Suprapubic skin (tissue), 4 donors: ENCODE data around the gene RAB11B. TPM values are rescaled to one million over a fixed set of nuclear protein-coding genes. Genes with fewer than 3 reads are reported as not detected.

Source experiments
- DNase-seq, 2 donors: peaks; one replicate each; pipeline ENCODE4 v3.0.0-alpha.2; 2019; ENCODE audit warnings: low spot score in 2 of 2
- H3K27ac ChIP-seq: fragments of 200-600 bp; sonication (generic); one replicate; pipeline ENCODE4 v1.5.1; 2019
- H3K27me3 ChIP-seq: fragments of 200-600 bp; sonication (generic); one replicate; pipeline ENCODE4 v1.5.1; 2019
- H3K36me3 ChIP-seq: fragments of 200-600 bp; sonication (generic); one replicate; pipeline ENCODE4 v1.5.1; 2019
- H3K4me1 ChIP-seq: fragments of 200-600 bp; sonication (generic); one replicate; pipeline ENCODE4 v1.5.1; 2019
- H3K4me3 ChIP-seq: fragments of 200-600 bp; sonication (generic); one replicate; pipeline ENCODE4 v1.5.1; 2019; ENCODE audit warnings: mild to moderate bottlenecking
- H3K9me3 ChIP-seq: fragments of 200-600 bp; sonication (generic); one replicate; pipeline ENCODE4 v1.5.1; 2019
- EP300 ChIP-seq: sonication (generic); formaldehyde crosslinking; IDR thresholded peaks from one replicate; pipeline ENCODE4 v1.6.1; 2017; ENCODE audit warnings: antibody characterized with exemption
- POLR2A ChIP-seq, 2 donors: fragments of 450-650 bp; IDR thresholded peaks; one replicate each; pipeline ENCODE4 v1.6.1; 2017; ENCODE audit warnings: antibody characterized with exemption in 2 of 2, mild to moderate bottlenecking in 2 of 2, moderate library complexity in 2 of 2
- POLR2AphosphoS5 ChIP-seq, 3 donors: sonication (generic); formaldehyde crosslinking; IDR thresholded peaks; one replicate each; pipeline ENCODE4 v1.6.1; 2017; ENCODE audit warnings: antibody characterized with exemption in 3 of 3
- whole genome bisulfite sequencing: methylation state at CpG from one replicate; pipeline ENCODE4 v1.1.5; 2018; 5-methylcytosine and 5-hydroxymethylcytosine counted together
- total RNA-seq, 4 donors: library from RNA; depleted of rRNA; stranded (reverse); fragments of >200 nt; gene quantifications; one replicate each; pipeline ENCODE4 v1.1.0, GENCODE V29; 2016
- TF ChIP-seq, protein P1 (sequence below), 2 donors: fragments of 200-600 bp in 1 of 2; fragments of 450-650 bp in 1 of 2; sonication (generic) in 1 of 2; IDR thresholded peaks; one replicate each; pipeline ENCODE4 v1.5.1; 2016 to 2019; ENCODE audit warnings: antibody characterized with exemption in 2 of 2, mild to moderate bottlenecking in 1 of 2, moderate library complexity in 1 of 2

RAB11B gene
- total RNA-seq, 4 donors from 2014 or later = 44.8 to 104 (median 57.8) TPM

DNA sequence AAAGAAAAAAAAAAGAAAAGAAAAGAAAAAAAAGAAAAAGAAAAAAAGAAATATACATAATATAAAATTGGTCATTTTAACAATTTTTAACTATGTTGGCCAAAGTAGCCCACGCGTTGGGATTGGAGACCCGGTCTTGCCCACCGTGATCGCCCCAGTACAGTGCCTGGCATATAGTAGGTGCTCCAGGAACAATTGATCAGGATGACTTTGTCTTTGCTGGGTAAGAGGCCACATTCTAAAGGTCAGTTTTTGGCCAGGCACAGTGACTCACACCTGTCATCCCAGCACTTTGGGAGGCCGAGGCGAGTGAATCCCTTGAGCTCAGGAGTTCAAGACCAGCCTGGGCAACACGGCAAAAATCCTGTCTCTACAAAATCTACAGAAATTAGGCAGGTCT lies 30.0 kb upstream of the RAB11B start:
- H3K4me3 ChIP-seq = no peak overlapping the region
- TF ChIP-seq POLR2AphosphoS5 (IDR thresholded peaks at IDR 0.05) (no peak), EP300 (no peak), POLR2A (IDR thresholded peaks at IDR 0.05) (no peak)
- TF ChIP-seq, protein P1, sequence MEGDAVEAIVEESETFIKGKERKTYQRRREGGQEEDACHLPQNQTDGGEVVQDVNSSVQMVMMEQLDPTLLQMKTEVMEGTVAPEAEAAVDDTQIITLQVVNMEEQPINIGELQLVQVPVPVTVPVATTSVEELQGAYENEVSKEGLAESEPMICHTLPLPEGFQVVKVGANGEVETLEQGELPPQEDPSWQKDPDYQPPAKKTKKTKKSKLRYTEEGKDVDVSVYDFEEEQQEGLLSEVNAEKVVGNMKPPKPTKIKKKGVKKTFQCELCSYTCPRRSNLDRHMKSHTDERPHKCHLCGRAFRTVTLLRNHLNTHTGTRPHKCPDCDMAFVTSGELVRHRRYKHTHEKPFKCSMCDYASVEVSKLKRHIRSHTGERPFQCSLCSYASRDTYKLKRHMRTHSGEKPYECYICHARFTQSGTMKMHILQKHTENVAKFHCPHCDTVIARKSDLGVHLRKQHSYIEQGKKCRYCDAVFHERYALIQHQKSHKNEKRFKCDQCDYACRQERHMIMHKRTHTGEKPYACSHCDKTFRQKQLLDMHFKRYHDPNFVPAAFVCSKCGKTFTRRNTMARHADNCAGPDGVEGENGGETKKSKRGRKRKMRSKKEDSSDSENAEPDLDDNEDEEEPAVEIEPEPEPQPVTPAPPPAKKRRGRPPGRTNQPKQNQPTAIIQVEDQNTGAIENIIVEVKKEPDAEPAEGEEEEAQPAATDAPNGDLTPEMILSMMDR (IDR thresholded peaks at IDR 0.05) = no peak
- WGBS = 85% methylated on average over 8 of the region's 8 CpGs

DNA sequence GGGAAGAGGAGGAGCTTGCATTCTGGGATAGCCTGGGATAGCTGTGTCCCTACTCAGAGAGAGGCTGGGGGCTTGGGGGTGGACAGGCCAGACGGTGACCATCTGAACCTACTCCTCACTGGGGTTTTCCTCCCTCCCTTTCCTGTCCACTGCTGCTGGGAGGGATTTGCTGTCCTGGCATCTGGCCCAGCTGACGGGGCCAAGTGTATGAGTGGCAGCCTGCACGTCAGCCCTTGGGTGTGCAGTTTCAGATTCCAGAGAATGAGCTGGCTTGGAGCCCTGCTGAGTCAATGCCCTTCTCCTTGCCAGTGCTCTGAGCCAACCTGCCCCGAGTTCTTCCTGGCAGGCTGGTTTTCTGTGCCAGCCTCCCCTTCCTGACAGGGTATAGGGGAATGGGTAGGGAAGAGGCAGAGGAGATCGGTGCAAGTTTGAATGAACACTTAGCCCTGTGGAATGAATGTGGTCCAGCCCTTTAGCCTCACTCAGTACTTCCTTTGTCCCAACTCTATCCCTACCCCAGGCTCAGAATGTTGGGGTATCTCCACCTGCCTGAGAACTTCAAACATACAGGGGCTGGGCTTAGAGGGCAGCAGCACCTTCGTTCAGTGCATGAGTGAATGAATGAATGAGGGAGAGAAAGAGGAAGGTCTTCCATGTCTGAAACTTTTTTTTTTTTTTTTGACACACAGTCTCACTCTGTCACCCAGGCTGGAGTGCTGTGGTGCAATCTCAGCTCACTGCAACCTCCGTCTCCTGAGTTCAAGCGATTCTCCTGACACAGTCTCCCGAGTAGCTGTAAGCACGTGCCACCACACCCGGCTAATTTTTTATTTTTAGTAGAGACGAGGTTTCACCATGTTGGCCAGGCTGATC lies 28.0 kb upstream of the RAB11B start:
- peak; percentile 96 to 97 for DNase-seq
- peak overlapping the region; percentile 72 for H3K4me3 ChIP-seq
- no peaks in the 10 kb centered on the region for H3K36me3 ChIP-seq
- peak overlapping the region; percentile 89 for H3K27ac ChIP-seq
- peaks cover 61% of the 10 kb centered on the region for H3K4me1 ChIP-seq
- 21% methylated on average over 12 of the region's 12 CpGs for WGBS
- TF ChIP-seq POLR2A (IDR thresholded peaks at IDR 0.05) (no peak), POLR2AphosphoS5 (IDR thresholded peaks at IDR 0.05) (peak; percentile 78 to 91 (median 86)), EP300 (no peak)
- TF ChIP-seq, protein P1 (IDR thresholded peaks at IDR 0.05) = no peak
- H3K27me3 ChIP-seq = no peaks in the 10 kb centered on the region
- H3K9me3 ChIP-seq = no peaks in the 10 kb centered on the region

More for the DNA sequence above, 30.0 kb upstream of the RAB11B start:
- Histone ChIP-seq H3K27me3 (no peaks in the 10 kb centered on the region), H3K4me1 (peaks cover 48% of the 10 kb centered on the region), H3K36me3 (no peaks in the 10 kb centered on the region), H3K9me3 (no peaks in the 10 kb centered on the region), H3K27ac (no peak overlapping the region)
- no peak for DNase-seq

DNA sequence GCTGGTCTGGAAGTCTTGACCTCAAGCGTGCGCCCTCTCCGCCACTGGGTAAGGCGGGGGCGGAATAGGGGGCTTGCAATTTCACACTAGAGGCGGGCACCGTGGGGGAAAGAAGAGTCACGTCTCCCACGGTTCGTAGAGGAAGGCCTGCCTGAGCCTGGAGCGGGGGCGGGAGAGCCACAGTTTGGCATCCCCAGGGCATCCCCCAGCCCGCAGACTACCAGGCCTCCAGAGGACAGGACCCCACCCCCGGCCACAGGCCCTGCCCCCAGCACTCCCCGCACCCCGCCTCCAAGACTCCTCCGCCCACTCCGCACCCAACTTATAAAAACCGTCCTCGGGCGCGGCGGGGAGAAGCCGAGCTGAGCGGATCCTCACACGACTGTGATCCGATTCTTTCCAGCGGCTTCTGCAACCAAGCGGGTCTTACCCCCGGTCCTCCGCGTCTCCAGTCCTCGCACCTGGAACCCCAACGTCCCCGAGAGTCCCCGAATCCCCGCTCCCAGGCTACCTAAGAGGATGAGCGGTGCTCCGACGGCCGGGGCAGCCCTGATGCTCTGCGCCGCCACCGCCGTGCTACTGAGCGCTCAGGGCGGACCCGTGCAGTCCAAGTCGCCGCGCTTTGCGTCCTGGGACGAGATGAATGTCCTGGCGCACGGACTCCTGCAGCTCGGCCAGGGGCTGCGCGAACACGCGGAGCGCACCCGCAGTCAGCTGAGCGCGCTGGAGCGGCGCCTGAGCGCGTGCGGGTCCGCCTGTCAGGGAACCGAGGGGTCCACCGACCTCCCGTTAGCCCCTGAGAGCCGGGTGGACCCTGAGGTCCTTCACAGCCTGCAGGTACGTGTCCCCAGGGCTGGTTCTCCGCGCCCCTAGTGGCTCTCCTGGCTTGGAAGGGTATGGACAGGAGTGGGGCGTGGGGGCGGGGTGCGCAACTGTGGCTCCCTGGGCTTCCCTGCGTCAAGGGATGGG lies 26.1 kb upstream of the RAB11B start, which contains the start of gene ANGPTL4:
TSS of gene ANGPTL4 (plus strand) at position 353 of the 969 bp plus-strand sequence. CDS start at position 520, 167 bp downstream.
- Histone ChIP-seq H3K4me1 (peaks cover 80% of the 10 kb centered on the region), H3K36me3 (peaks cover 6% of the 10 kb centered on the region), H3K27ac (peak within 1 kb of the TSS; percentile 89), H3K9me3 (no peaks in the 10 kb centered on the region), H3K27me3 (no peaks in the 10 kb centered on the region), H3K4me3 (peak within 1 kb of the TSS; percentile 72)
- peak; percentile 90 to 92 for DNase-seq
- TF ChIP-seq EP300 (no peak), POLR2A (IDR thresholded peaks at IDR 0.05) (peak in 1 of 2 donors; percentile 72)
- 3% methylated on average over 38 of the region's 81 CpGs for WGBS

DNA sequence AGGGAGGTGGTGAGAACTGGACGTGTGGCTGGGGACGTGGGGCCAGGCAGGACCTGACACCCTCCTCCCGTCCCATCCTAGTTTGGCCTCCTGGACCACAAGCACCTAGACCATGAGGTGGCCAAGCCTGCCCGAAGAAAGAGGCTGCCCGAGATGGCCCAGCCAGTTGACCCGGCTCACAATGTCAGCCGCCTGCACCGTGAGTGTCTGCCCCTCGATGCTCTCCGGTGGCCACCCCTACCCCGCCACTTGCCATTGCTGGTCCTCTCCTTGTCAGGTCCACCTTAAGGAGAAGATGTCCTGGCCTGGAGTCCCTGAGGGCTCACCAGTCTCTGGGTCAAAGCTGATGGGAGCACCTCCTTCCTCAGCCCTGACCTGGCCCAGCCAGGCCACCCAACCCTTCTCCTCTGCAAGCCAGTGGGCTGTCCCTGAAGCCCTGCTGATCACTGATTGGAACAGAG lies 24.0 kb upstream of the RAB11B start:
- Histone ChIP-seq H3K27ac (no peak overlapping the region), H3K9me3 (no peaks in the 10 kb centered on the region), H3K4me3 (peak overlapping the region; percentile 72), H3K4me1 (peaks cover 92% of the 10 kb centered on the region), H3K27me3 (no peaks in the 10 kb centered on the region), H3K36me3 (peaks cover 12% of the 10 kb centered on the region)
- no peak for DNase-seq
- TF ChIP-seq POLR2A (IDR thresholded peaks at IDR 0.05) = no peak
- TF ChIP-seq, protein P1 (IDR thresholded peaks at IDR 0.05) = no peak
- TF ChIP-seq EP300 = no peak
- TF ChIP-seq POLR2AphosphoS5 (IDR thresholded peaks at IDR 0.05) = no peak
- 97% methylated on average over 4 of the region's 11 CpGs for WGBS

DNA sequence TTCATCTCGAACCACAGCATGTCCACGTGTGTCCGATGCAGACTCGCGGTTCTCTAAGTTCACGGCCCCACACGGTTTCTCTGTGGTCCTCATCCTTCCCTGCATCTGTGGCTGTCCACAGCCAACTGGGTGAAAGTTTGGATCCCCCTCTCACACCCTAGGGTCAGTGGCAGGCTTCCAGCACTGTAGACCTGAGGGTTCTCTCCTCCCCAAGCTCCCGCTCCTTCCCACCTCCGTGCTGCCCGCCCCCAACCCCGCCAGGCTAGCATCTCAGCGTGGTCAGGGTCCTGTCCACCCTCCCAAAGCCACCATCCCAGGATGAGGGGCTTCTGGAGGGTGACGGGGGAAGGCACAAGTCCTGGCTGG lies 23.2 kb upstream of the RAB11B start:
- Histone ChIP-seq H3K4me3 (peak overlapping the region; percentile 72), H3K9me3 (no peaks in the 10 kb centered on the region), H3K27ac (peak overlapping the region; percentile 6), H3K4me1 (peaks cover 87% of the 10 kb centered on the region), H3K27me3 (no peaks in the 10 kb centered on the region), H3K36me3 (peaks cover 19% of the 10 kb centered on the region)
- no peak for DNase-seq
- TF ChIP-seq, protein P1 (IDR thresholded peaks at IDR 0.05) = no peak
- TF ChIP-seq EP300 (no peak), POLR2A (IDR thresholded peaks at IDR 0.05) (no peak), POLR2AphosphoS5 (IDR thresholded peaks at IDR 0.05) (no peak)
- WGBS = 55% methylated on average over 10 of the region's 13 CpGs
